GM23248 (cell line): ENCODE data around the gene TLE7. TPM values are rescaled to one million over a fixed set of nuclear protein-coding genes. Genes with fewer than 3 reads are reported as not detected.

Experiments
- DNase-seq: peaks from one replicate; pipeline ENCODE4 v3.0.0-alpha.2; 2015
- H2AFZ ChIP-seq: fragments of 200-600 bp; sonication (generic); 2 replicates; pipeline ENCODE4 v1.6.1; 2016; ENCODE audit warnings: antibody characterized with exemption
- H3F3A ChIP-seq: fragments of 200-600 bp; sonication (generic); 2 replicates; pipeline ENCODE4 v1.6.1; 2016; ENCODE audit warnings: mild to moderate bottlenecking, antibody characterized with exemption, mixed run types; ENCODE audit not compliant: insufficient read depth
- H3K27ac ChIP-seq: fragments of 200-600 bp; sonication (generic); 2 replicates; pipeline ENCODE4 v1.5.1; 2016; ENCODE audit warnings: mild to moderate bottlenecking
- H3K27me3 ChIP-seq: fragments of 200-600 bp; sonication (generic); replicated peaks from 2 replicates; pipeline ENCODE4 v1.6.1; 2016; ENCODE audit warnings: mild to moderate bottlenecking; ENCODE audit not compliant: insufficient read depth
- H3K36me3 ChIP-seq: fragments of 200-600 bp; sonication (generic); 2 replicates; pipeline ENCODE4 v1.6.1; 2016; ENCODE audit warnings: low read depth, mild to moderate bottlenecking
- H3K4me1 ChIP-seq: fragments of 200-600 bp; sonication (generic); 2 replicates; pipeline ENCODE4 v1.6.1; 2016; ENCODE audit warnings: mild to moderate bottlenecking; ENCODE audit not compliant: insufficient read depth
- H3K4me2 ChIP-seq: fragments of 200-600 bp; sonication (generic); one replicate; pipeline ENCODE4 v1.6.1; 2016; ENCODE audit warnings: mild to moderate bottlenecking; ENCODE audit not compliant: unreplicated experiment
- H3K4me3 ChIP-seq: fragments of 200-600 bp; sonication (generic); 2 replicates; pipeline ENCODE4 v1.5.1; 2016; ENCODE audit warnings: mild to moderate bottlenecking
- H3K79me2 ChIP-seq: fragments of 200-600 bp; sonication (generic); 2 replicates; pipeline ENCODE4 v1.6.1; 2016; ENCODE audit warnings: mild to moderate bottlenecking; ENCODE audit not compliant: insufficient read depth
- H3K9ac ChIP-seq: fragments of 200-600 bp; sonication (generic); 2 replicates; pipeline ENCODE4 v1.6.1; 2016; ENCODE audit warnings: mild to moderate bottlenecking
- H3K9me2 ChIP-seq: fragments of 200-600 bp; sonication (generic); 2 replicates; pipeline ENCODE4 v1.6.1; 2016; ENCODE audit warnings: mixed run types, mild to moderate bottlenecking, moderate library complexity; ENCODE audit not compliant: insufficient read depth
- H3K9me3 ChIP-seq: fragments of 200-600 bp; sonication (generic); one replicate; pipeline ENCODE4 v1.6.1; 2017; ENCODE audit warnings: low read depth
- H4K20me1 ChIP-seq: fragments of 200-600 bp; sonication (generic); 2 replicates; pipeline ENCODE4 v1.6.0; 2016; ENCODE audit not compliant: insufficient read depth
- EZH2 ChIP-seq: fragments of 200-600 bp; sonication (generic); IDR thresholded peaks from 2 replicates; pipeline ENCODE4 v1.6.1; 2018; ENCODE audit warnings: antibody characterized with exemption, mild to moderate bottlenecking; ENCODE audit not compliant: insufficient read depth, poor library complexity, severe bottlenecking
- EZH2phosphoT487 ChIP-seq: fragments of 200-600 bp; sonication (generic); IDR thresholded peaks from 2 replicates; pipeline ENCODE4 v1.6.1; 2018; ENCODE audit warnings: antibody characterized with exemption, moderate library complexity, mild to moderate bottlenecking, low read depth; ENCODE audit not compliant: insufficient read depth
- WGBS, 2 experiments: methylation state at CpG; one replicate each; pipeline ENCODE4 v1.1.6; 2015 to 2017; ENCODE audit warnings: low lambda C conversion rate in 2 of 2, low coverage in 1 of 2; ENCODE audit errors: missing lambda C conversion rate in 2 of 2; 5-methylcytosine and 5-hydroxymethylcytosine counted together
- in situ Hi-C: fragments of 300-500 bp; cut with MboI; formaldehyde crosslinking; loops from 2 replicates; pipeline ENCODE4 v1.15.0; 2020
- polyA plus RNA-seq: library from polyadenylated mRNA; unstranded; fragments of >200 nt; fragmentation: Nextera tagmentation; extraction: Ambion mirVana; gene quantifications from 2 replicates; pipeline ENCODE4 v1.2.1, GENCODE V29; 2016
- total RNA-seq: library from RNA; depleted of rRNA; stranded (reverse); fragments of >200 nt; shearing (Covaris generic); gene quantifications from 2 replicates; pipeline ENCODE4 v1.2.3, GENCODE V29; 2014

The TLE7 gene
- total and polyA plus RNA-seq, 2 experiments from 2014 or later: not detected

DNA sequence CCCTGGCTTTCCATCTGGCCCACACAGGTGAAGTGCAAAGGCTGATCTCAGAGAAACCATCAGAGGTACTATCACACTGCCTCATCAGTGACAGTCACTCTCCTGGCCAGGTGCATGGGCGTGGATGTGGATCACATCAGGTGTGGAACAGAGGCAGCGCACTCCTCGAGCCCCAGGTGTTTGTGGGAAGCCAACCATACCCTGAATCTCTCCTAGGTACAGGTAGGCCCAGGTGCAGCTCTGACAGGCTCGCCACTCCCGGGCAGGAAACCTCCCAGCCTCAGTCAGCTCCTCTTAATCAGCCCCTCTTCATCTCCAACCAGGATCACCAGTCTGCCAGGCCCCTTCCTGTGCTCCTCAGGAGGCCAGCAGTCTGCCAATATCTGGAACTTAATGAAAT, 31.7 kb downstream of the TLE7 start:
- Histone ChIP-seq H3K4me2 (no peak overlapping the region), H3K9ac (no peak overlapping the region), H3K36me3 (no peaks in the 10 kb centered on the region), H3K27ac (no peak overlapping the region), H3K4me1 (no peaks in the 10 kb centered on the region), H2AFZ (no peak overlapping the region), H3F3A (no peaks in the 10 kb centered on the region), H3K9me3 (no peaks in the 10 kb centered on the region), H3K27me3 (peaks cover 13% of the 10 kb centered on the region), H3K79me2 (no peaks in the 10 kb centered on the region), H4K20me1 (no peaks in the 10 kb centered on the region), H3K9me2 (no peaks in the 10 kb centered on the region), H3K4me3 (no peak overlapping the region)
- in situ Hi-C loops: no loop called here
- no peak for DNase-seq
- no peak for TF ChIP-seq EZH2
- TF ChIP-seq EZH2phosphoT487: no peak
- 33 to 40% methylated on average over 5 of the region's 5 CpGs for WGBS, 2 experiments

DNA sequence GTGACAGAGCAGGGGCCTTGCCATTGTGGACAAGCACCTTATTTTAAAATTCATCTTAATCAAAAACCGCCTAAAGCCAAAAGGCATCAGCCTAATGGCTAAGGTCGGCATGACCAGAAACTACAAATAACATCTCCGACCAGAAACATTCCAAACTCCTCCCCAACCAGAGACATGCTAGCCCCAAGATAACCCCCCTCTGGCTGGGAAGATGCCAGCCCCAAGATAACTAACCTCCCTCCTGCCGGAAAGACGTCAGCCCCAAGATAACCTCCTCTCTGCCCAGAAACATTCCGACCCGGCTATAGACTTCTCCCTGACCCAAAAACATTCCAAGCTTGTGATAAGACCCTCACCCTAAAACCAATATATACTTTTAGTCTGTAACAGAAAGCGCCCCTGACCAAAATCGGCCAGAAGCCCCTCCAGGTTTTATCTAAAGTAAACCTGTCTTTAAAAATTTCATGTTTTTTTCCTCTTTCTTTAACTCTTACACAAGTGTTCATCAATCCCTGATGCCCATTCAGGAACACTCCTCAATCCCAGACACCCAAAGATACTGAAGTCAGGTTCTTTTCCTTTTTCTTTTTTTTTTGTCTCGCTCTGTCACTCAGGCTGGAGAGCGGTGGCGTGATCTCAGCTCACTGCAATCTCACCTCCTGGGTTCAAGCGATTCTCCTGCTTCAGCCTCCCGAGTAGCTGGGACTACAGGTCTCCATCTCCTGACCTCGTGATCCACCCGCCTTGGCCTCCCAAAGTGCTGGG, 32.7 kb downstream of the TLE7 start:
- in situ Hi-C loops: no loop called here
- no peaks in the 10 kb centered on the region for H3K36me3 ChIP-seq
- H3K9me2 ChIP-seq: no peaks in the 10 kb centered on the region
- H3K27me3 ChIP-seq: peaks cover 13% of the 10 kb centered on the region
- no peak for DNase-seq
- TF ChIP-seq EZH2phosphoT487 (no peak), EZH2 (no peak)
- no peak overlapping the region for H3K27ac ChIP-seq
- H3K9ac ChIP-seq: no peak overlapping the region
- no peaks in the 10 kb centered on the region for H3K4me1 ChIP-seq
- no peak overlapping the region for H3K4me2 ChIP-seq
- no peaks in the 10 kb centered on the region for H3F3A ChIP-seq
- no peak overlapping the region for H2AFZ ChIP-seq
- H4K20me1 ChIP-seq: no peaks in the 10 kb centered on the region
- no peak overlapping the region for H3K4me3 ChIP-seq
- WGBS, 2 experiments: 47 to 54% methylated on average over 16 of the region's 16 CpGs
- H3K79me2 ChIP-seq: no peaks in the 10 kb centered on the region
- no peaks in the 10 kb centered on the region for H3K9me3 ChIP-seq

DNA sequence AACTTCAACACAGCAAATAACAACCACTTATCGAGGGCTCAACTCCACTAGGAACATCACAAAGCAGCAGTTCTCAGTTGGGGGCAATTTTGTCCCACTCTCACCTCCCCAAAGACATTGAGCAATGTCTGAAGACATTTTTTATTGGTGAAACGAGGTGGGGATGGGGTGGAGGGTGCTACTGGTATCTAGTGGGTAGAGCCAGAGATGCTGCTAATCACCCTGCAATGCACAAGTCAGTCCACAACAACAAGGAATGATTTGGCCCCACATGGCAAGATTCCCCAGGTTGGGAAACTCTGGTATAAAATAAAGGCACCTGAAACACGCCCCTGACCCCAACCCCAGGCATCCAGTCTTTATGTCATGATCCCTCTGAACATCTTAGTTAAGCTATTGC, 33.3 kb downstream of the TLE7 start:
- Histone ChIP-seq H2AFZ (no peak overlapping the region), H3K9ac (no peak overlapping the region), H3K4me2 (no peak overlapping the region), H3K79me2 (no peaks in the 10 kb centered on the region), H3K27me3 (peaks cover 13% of the 10 kb centered on the region), H4K20me1 (no peaks in the 10 kb centered on the region), H3K9me3 (no peaks in the 10 kb centered on the region), H3K4me1 (no peaks in the 10 kb centered on the region), H3K36me3 (no peaks in the 10 kb centered on the region), H3K4me3 (no peak overlapping the region), H3F3A (no peaks in the 10 kb centered on the region), H3K27ac (no peak overlapping the region), H3K9me2 (no peaks in the 10 kb centered on the region)
- in situ Hi-C loops: no loop called here
- WGBS, 2 experiments: 13 to 33% methylated on average over 3 of the region's 3 CpGs
- DNase-seq: no peak
- TF ChIP-seq EZH2phosphoT487: no peak
- TF ChIP-seq EZH2: no peak

DNA sequence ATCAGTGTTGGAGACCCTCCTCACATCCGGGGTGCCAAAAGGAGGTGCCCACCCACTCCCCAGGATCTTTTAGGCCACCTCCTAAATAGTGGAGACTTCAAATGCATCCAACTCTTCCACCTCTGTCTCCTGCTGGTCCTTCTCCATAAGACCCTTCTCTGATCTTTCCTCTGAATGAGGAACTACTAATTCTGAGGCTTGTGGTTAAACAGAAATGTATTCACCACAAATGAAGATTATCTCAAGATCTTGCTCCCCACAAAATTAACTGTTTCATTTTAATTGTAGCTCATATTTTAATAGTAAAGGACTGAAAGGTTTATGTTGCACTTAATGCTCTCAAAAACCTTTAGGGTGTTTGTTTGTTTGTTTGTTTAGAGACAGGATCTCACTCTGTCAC, 34.1 kb downstream of the TLE7 start:
- Histone ChIP-seq H3K9me3 (no peaks in the 10 kb centered on the region), H3K4me2 (no peak overlapping the region), H3K79me2 (no peaks in the 10 kb centered on the region), H4K20me1 (no peaks in the 10 kb centered on the region), H3K9me2 (no peaks in the 10 kb centered on the region), H3K4me3 (no peak overlapping the region), H3F3A (no peaks in the 10 kb centered on the region), H2AFZ (no peak overlapping the region), H3K27me3 (peaks cover 13% of the 10 kb centered on the region), H3K27ac (no peak overlapping the region), H3K4me1 (no peaks in the 10 kb centered on the region), H3K9ac (no peak overlapping the region), H3K36me3 (no peaks in the 10 kb centered on the region)
- DNase-seq: no peak
- WGBS, 2 experiments: 6 to 7% methylated on average over 1 of the region's 1 CpG
- in situ Hi-C loops: no loop called here
- TF ChIP-seq EZH2phosphoT487: no peak
- no peak for TF ChIP-seq EZH2
